Upper lobe of left lung (tissue), 4 donors: Measurements from ENCODE around the gene MRPL41.

Source experiments
- EP300 ChIP-seq, 4 donors: sonication (generic); formaldehyde crosslinking; IDR thresholded peaks; one replicate each; pipeline ENCODE4 v1.5.1; 2017; ENCODE audit warnings: antibody characterized with exemption in 4 of 4, control low read depth in 2 of 4
- POLR2AphosphoS5 ChIP-seq, 2 donors: sonication (generic); formaldehyde crosslinking; IDR thresholded peaks; one replicate each; pipeline ENCODE4 v1.5.1; 2017; ENCODE audit warnings: antibody characterized with exemption in 2 of 2

GRCh38 chr9:137511758-137512463 lies 39.8 kb upstream of the MRPL41 start:
- TF ChIP-seq POLR2AphosphoS5 (IDR thresholded peaks at IDR 0.05) = no peak
- no peak for TF ChIP-seq EP300 (IDR thresholded peaks at IDR 0.05)
